Measurements from ENCODE around the gene IRF6. TPM values are rescaled to one million over a fixed set of nuclear protein-coding genes. Genes with fewer than 3 reads are reported as not detected.

Gene IRF6
- total RNA-seq, 1 experiment from 2014 or later, result 35.2 TPM

- Histone ChIP-seq H3K27ac (ENCODE audit: low read depth, low read length) (no peak overlapping the region), H3K36me3 (ENCODE audit: control insufficient read depth in 1 of 2, insufficient read depth in 2 of 2, low read length in 2 of 2) (no peaks in the 10 kb centered on the region), H2AFZ (ENCODE audit: low read depth, low read length, poor library complexity, severe bottlenecking) (peak overlapping the region; percentile 89), H3K27me3 (ENCODE audit: insufficient read depth, low read length) (no peaks in the 10 kb centered on the region), H4K20me1 (ENCODE audit: insufficient read depth) (no peaks in the 10 kb centered on the region), H3K9me3 (ENCODE audit: control insufficient read depth in 1 of 2, insufficient read depth in 1 of 2, low read depth in 1 of 2, low read length in 2 of 2) (no peaks in the 10 kb centered on the region), H3K4me2 (ENCODE audit: low read length) (no peak overlapping the region), H3K4me3 (replicated peaks in 1 of 2; ENCODE audit: low read depth in 1 of 2, low read length in 2 of 2) (no peak overlapping the region), H3K79me2 (ENCODE audit: insufficient read depth, low read length) (no peaks in the 10 kb centered on the region), H3K4me1 (ENCODE audit: control insufficient read depth in 1 of 2, insufficient read depth in 2 of 2, low read length in 2 of 2) (peaks cover 0 to 14% of the 10 kb centered on the region in 2 experiments; a peak in 2 of 4 replicates), H3K9me2 (ENCODE audit: insufficient read depth) (no peaks in the 10 kb centered on the region), H3K9ac (ENCODE audit: low read length) (no peak overlapping the region)
- RAD21 ChIA-PET (ENCODE audit: low non-redundant PET in 1 of 2, low total read pairs in 2 of 2, uncharacterized antibody in 2 of 2, unreplicated experiment in 2 of 2), result no interaction called here
- DNase-seq (ENCODE audit: low read depth, low spot score) (no peak), ATAC-seq (no peak)
- no TSS peak for BruUV-seq (replicated peaks)
- CTCF ChIA-PET, result interaction anchor here (1.4 to 2.0 kb wide), 6 partner anchors 11 to 180 kb away, joined by 3 to 11 read pairs (median 7); no protein-coding TSS in a partner anchor
- TF ChIP-seq MAX (IDR thresholded peaks at IDR 0.05), result no peak
- POLR2A ChIA-PET, result no interaction called here
- intact Hi-C loops (cut with micrococcal nuclease), result no loop called here
These were observed 56.7 kb downstream of the IRF6 start for GRCh38 chr1:209749205-209749604.

DNA sequence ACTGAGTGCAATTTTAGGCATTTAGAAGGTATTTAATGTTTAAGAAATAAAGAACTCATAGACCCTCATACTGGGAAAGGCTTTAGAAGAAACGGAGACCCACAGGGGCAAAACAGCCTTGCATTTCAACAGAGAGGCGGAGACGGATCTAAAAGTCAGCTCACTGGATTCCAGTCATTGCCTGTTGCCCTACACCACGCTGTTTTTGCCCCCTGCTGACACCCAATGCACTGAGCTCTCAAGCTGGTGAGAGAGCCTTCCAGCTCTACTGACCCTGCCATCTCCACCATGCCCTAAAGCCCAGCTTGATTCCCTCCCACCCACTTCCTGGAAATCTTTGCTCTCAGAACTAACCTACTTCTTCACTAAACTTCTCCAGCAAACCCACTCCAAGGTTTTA, 57.3 kb downstream of the IRF6 start:
- POLR2A ChIA-PET, result interaction anchor here (1.0 kb wide), 1 partner anchor 99 kb away, joined by 3 read pairs; no protein-coding TSS in a partner anchor
- peaks cover 0 to 14% of the 10 kb centered on the region in 2 experiments; a peak in 2 of 4 replicates for H3K4me1 ChIP-seq (ENCODE audit: control insufficient read depth in 1 of 2, insufficient read depth in 2 of 2, low read length in 2 of 2)

More for the DNA sequence above, 57.3 kb downstream of the IRF6 start:
- RAD21 ChIA-PET (ENCODE audit: low non-redundant PET in 1 of 2, low total read pairs in 2 of 2, uncharacterized antibody in 2 of 2, unreplicated experiment in 2 of 2), result interaction anchor here in 1 of 2 experiments (0.7 kb wide), 1 partner anchor 172 kb away, joined by 3 read pairs; no protein-coding TSS in a partner anchor
- no peak overlapping the region for H3K9ac ChIP-seq (ENCODE audit: low read length)
- H3K27ac ChIP-seq (ENCODE audit: low read depth, low read length), result no peak overlapping the region
- no peak overlapping the region for H3K4me2 ChIP-seq (ENCODE audit: low read length)
- intact Hi-C loops (cut with micrococcal nuclease), result no loop called here
- H3K9me2 ChIP-seq (ENCODE audit: insufficient read depth), result no peaks in the 10 kb centered on the region
- no peak for TF ChIP-seq REST (IDR thresholded peaks at IDR 0.05; ENCODE audit: low read depth)
- TF ChIP-seq SP1 (IDR thresholded peaks at IDR 0.05; ENCODE audit: low read depth), result no peak
- TF ChIP-seq, protein P1, sequence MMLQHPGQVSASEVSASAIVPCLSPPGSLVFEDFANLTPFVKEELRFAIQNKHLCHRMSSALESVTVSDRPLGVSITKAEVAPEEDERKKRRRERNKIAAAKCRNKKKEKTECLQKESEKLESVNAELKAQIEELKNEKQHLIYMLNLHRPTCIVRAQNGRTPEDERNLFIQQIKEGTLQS (IDR thresholded peaks at IDR 0.05), result no peak
- H4K20me1 ChIP-seq (ENCODE audit: insufficient read depth), result no peaks in the 10 kb centered on the region
- H3K27me3 ChIP-seq (ENCODE audit: insufficient read depth, low read length), result no peaks in the 10 kb centered on the region
- H3K4me3 ChIP-seq (replicated peaks in 1 of 2; ENCODE audit: low read depth in 1 of 2, low read length in 2 of 2), result no peak overlapping the region
- CTCF ChIA-PET, result interaction anchor here (0.8 to 2.0 kb wide), 15 partner anchors 9 to 181 kb away, joined by 3 to 11 read pairs (median 5); partner anchors contain the start of genes CAMK1G and IRF6
- H3K36me3 ChIP-seq (ENCODE audit: control insufficient read depth in 1 of 2, insufficient read depth in 2 of 2, low read length in 2 of 2), result no peaks in the 10 kb centered on the region
- BruUV-seq (replicated peaks), result no TSS peak
- H3K79me2 ChIP-seq (ENCODE audit: insufficient read depth, low read length), result no peaks in the 10 kb centered on the region
- DNase-seq (ENCODE audit: low read depth, low spot score) (no peak), ATAC-seq (no peak)
- H3K9me3 ChIP-seq (ENCODE audit: control insufficient read depth in 1 of 2, insufficient read depth in 1 of 2, low read depth in 1 of 2, low read length in 2 of 2), result no peaks in the 10 kb centered on the region
- H2AFZ ChIP-seq (ENCODE audit: low read depth, low read length, poor library complexity, severe bottlenecking), result peak overlapping the region; percentile 89
